ENCODE measurements around the gene EML1.
A peak's percentile ranks its signal among the peaks of the same experiment; 100 is the strongest.

The EML1 gene

GRCh38 chr14:99968191-99968920 is 175.1 kb downstream of the EML1 start:
- peak; percentile 74 for DNase-seq (ENCODE audit: low read depth)

- no peak for DNase-seq (ENCODE audit: low read depth)
Measured at GRCh38 chr14:99968941-99969340, 175.7 kb downstream of the EML1 start.

GRCh38 chr14:99969673-99970322 is 176.6 kb downstream of the EML1 start:
- DNase-seq (ENCODE audit: low read depth), result no peak

GRCh38 chr14:99971087-99971940 is 178.1 kb downstream of the EML1 start:
- DNase-seq (ENCODE audit: low read depth), result peak; percentile 87

- DNase-seq (ENCODE audit: low read depth), result peak; percentile 39
Measured at GRCh38 chr14:99971941-99972747, 178.9 kb downstream of the EML1 start.

- peak; percentile 8 for DNase-seq (ENCODE audit: low read depth)
Measured at GRCh38 chr14:99972748-99973466, 179.7 kb downstream of the EML1 start.

- no peak for DNase-seq (ENCODE audit: low read depth)
Measured at GRCh38 chr14:99975190-99975589, 182.0 kb downstream of the EML1 start.

GRCh38 chr14:99976021-99976420 is 182.8 kb downstream of the EML1 start:
- DNase-seq (ENCODE audit: low read depth), result peak; percentile 15

- no peak for DNase-seq (ENCODE audit: low read depth)
Measured at GRCh38 chr14:99976681-99977080, 183.5 kb downstream of the EML1 start.

GRCh38 chr14:99980299-99980698 is 187.1 kb downstream of the EML1 start:
- DNase-seq (ENCODE audit: low read depth), result no peak

- no peak for DNase-seq (ENCODE audit: low read depth)
Measured at GRCh38 chr14:99981806-99982205, 188.6 kb downstream of the EML1 start.

- DNase-seq (ENCODE audit: low read depth), result peak; percentile 74
Measured at GRCh38 chr14:99982537-99983250, 189.5 kb downstream of the EML1 start.

- DNase-seq (ENCODE audit: low read depth), result no peak
Measured at GRCh38 chr14:99983251-99984015, 190.2 kb downstream of the EML1 start.

GRCh38 chr14:99984036-99984435 is 190.8 kb downstream of the EML1 start:
- no peak for DNase-seq (ENCODE audit: low read depth)

GRCh38 chr14:99986396-99986795 is 193.2 kb downstream of the EML1 start:
- no peak for DNase-seq (ENCODE audit: low read depth)

- no peak for DNase-seq (ENCODE audit: low read depth)
Measured at GRCh38 chr14:99989032-99989431, 195.8 kb downstream of the EML1 start.

GRCh38 chr14:99990268-99991170 is 197.3 kb downstream of the EML1 start:
- DNase-seq (ENCODE audit: low read depth), result no peak

GRCh38 chr14:99991331-99991730 is 198.1 kb downstream of the EML1 start:
- no peak for DNase-seq (ENCODE audit: low read depth)
